GM12873 (cell line): ENCODE data around the gene ZSWIM6.

Experiments
- TF ChIP-seq, protein P1 (sequence below): IDR thresholded peaks from 2 replicates; pipeline ENCODE4 v1.5.1; 2012; ENCODE audit warnings: low read depth, mild to moderate bottlenecking, moderate library complexity, low read length, control low read depth; ENCODE audit not compliant: insufficient read depth; ENCODE audit errors: missing control alignments

Gene ZSWIM6

DNA sequence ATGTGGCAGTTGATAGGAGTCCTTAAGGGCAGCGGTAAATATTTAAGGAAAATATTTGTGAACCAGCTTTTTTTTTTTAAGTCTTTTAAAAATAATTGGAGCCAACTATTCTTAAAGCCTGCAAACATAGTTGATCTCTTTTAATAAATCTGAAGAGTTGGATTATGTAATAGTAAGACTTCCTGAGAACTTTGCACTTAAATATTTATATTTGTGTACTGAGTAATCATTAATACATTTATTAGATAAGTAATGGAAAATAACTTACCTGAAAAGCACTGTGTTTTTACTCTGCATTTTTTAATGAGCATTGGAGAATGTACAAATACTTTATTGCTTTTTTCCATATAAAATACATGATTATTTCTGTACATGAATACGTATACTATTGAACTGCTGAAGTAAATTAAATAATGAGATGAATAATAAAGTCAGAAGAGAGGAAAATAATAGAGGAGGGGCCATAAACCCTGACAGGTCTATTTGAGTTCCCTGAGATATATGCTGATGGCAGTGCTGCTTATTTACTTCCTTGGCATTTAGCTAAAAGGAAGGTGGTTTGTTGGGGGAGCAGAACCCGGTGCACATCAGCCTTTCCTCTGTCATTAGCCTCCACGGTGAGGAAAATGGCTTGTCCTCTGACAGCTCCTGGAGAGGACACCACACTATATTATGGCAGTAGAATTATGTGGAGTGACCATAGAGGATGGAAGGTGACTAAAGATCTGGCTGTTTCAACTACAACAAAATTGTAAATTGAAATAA, 148.0 kb downstream of the ZSWIM6 start:
- TF ChIP-seq, protein P1, sequence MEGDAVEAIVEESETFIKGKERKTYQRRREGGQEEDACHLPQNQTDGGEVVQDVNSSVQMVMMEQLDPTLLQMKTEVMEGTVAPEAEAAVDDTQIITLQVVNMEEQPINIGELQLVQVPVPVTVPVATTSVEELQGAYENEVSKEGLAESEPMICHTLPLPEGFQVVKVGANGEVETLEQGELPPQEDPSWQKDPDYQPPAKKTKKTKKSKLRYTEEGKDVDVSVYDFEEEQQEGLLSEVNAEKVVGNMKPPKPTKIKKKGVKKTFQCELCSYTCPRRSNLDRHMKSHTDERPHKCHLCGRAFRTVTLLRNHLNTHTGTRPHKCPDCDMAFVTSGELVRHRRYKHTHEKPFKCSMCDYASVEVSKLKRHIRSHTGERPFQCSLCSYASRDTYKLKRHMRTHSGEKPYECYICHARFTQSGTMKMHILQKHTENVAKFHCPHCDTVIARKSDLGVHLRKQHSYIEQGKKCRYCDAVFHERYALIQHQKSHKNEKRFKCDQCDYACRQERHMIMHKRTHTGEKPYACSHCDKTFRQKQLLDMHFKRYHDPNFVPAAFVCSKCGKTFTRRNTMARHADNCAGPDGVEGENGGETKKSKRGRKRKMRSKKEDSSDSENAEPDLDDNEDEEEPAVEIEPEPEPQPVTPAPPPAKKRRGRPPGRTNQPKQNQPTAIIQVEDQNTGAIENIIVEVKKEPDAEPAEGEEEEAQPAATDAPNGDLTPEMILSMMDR, result no peak

DNA sequence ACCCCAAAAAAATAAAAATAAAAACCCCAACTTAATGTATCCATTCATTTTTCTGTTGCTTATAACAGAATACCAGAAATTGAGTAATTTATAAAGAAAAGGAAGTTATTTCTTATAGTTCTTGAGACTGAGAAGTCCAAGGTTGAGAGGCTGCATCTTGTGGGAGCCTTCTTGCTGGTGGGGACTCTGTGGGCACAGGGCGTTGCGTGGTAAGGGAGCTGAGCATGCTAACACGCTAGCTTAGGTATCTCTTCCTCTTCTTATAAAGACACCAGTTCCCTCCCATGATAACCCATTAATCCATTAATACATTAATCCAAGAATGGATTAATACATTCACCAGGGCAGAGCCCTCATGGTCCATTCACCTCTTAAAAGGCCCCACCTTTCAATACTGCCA, 150.9 kb downstream of the ZSWIM6 start:
- TF ChIP-seq, protein P1, result no peak

DNA sequence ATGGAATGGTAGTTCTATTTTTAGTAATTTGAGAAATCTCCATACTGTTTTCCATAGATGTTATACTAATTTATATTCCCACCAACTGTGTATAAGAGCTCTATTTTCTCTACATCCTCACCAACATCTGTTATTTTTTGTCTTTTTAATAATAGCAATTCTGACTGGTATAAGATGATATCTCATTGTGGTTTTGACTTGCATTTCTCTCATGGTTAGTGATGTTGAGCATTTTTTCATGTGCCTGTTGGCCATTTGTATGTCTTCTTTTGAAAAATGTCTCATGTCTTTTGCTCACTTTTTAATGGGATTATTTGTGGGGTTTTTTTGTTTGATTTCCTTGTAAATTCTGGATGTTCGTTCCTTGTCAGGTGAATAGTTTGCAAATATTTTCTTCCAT, 154.4 kb downstream of the ZSWIM6 start:
- TF ChIP-seq, protein P1, result no peak

DNA sequence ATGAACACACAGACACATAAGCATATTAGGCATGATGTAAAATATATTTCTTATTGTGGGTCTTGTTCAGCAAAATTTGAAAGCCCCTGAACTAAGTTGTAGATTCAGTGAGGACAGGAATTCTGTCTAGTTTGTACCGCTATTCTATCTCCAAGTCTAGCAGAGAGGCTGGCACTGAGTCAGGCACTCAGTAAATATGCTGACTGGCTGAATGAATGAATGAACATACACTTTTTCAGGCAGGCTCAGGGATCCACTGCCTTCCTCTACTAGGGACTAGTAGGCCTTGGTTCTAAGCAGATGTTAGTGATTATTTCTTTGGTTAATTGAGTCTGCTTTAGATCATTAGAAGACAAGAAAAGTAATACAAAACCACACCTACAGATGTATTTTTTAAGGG, 157.5 kb downstream of the ZSWIM6 start:
- TF ChIP-seq, protein P1, result no peak

DNA sequence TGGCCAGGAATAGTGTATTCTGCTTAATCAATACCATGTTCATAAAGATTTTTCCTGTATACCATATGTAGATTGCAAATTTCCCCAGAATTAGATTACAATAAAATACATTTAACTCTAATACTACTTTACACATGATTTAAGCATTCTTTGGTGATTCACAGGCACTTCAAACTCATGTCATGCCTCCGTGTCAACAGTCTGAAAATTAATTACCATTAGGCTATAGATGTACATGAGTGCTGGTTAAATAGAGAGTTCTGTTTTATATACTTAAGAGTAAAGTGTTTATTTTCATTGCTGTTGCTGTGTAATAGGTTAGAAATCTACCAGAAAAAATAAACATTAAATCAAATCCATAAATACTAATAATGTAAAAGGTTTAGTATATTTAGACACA, 159.8 kb downstream of the ZSWIM6 start:
- TF ChIP-seq, protein P1, result no peak

DNA sequence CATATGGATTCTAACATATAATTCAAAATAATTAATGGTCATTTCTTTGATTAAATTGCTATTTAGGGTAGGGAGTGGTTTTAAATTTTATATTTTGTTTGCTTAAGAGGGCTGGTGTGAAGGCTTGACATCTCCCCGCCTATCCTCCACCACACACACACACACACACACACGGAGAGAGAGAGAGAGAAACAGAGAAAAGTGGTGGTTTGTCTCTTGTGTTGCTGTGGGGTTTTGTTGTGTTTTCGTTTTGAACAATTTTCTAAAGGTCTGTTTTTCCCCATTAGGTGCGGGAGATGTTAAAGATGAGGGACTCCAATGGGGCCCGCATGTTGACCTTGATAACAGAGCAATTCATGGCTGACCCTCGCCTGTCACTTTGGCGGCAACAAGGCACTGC, 161.9 kb downstream of the ZSWIM6 start:
- TF ChIP-seq, protein P1, result no peak

DNA sequence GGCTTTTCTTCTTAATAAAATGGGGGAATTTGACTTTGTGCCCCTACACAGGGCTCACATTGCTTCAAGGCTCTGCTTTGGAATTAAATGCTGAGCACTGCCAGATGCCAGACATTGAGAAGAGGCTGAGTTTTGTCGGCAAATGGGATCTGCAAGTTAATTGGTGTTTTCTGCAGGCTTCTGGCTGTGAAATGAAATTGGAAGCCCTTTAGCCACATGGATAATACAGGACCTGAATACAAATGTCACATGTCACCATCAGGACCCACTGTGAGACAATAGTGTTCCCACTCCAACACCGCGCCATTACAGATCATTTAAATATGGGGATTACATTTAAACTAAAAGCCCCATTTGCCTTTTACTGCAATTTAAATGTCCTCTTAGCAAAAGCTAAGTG, 164.4 kb downstream of the ZSWIM6 start:
- TF ChIP-seq, protein P1, result no peak
